Keratinocyte (primary cell): ENCODE data around the gene BEND5.

ENCODE experiments used
- CTCF ChIP-seq, 3 experiments: IDR thresholded peaks in 1 of 3; conservative IDR thresholded peaks in 1 of 3; optimal IDR thresholded peaks in 1 of 3; 2 replicates in 2 of 3; 3 replicates in 1 of 3; pipeline versions ENCODE3 to v1.5.1; 2011; ENCODE audit warnings: low read length in 3 of 3, mild to moderate bottlenecking in 3 of 3, moderate library complexity in 2 of 3, control low read depth in 1 of 3, inconsistent platforms in 1 of 3; ENCODE audit not compliant: insufficient read depth in 2 of 3; ENCODE audit errors: extremely low read depth in 1 of 3
- EZH2 ChIP-seq: IDR thresholded peaks from one replicate; pipeline ENCODE4 v1.6.1; 2012; ENCODE audit warnings: inconsistent platforms, mild to moderate bottlenecking, low read length, moderate library complexity

DNA sequence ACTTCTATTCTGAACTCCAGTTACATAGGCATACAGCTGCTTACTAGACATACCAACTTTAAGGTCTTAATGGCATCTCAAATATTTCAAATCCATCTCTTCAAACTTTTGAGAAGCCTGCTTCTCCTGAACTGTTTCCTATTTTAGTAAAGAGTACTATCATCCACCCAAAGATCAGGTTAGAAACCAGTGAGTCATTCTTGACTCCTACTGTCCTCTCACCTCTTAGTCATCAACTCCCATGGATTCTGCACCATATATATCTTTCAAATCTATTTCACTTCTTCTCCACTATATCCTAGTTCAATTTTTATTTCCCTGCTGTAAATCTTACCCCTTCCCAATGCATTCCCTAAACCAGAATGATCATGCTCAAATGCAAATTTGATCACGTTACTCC, 18.1 kb upstream of the BEND5 start:
- TF ChIP-seq CTCF (optimal IDR thresholded peaks at IDR 0.05 in 1 of 3, IDR thresholded peaks at IDR 0.05 in 1 of 3, conservative IDR thresholded peaks at IDR 0.05 in 1 of 3; ENCODE audit: extremely low read depth in 1 of 3, insufficient read depth in 2 of 3, low read length in 3 of 3) (no peak), EZH2 (no peak)
